A549 (cell line): ENCODE data around the gene MFSD12. TPM values are rescaled to one million over a fixed set of nuclear protein-coding genes. Genes with fewer than 3 reads are reported as not detected.

ENCODE experiments used
- ATAC-seq, 2 experiments: fragments of 200-7000 bp in 1 of 2; fragments of >200 bp in 1 of 2; cut with Nextera tagmentation in 1 of 2; cut with Tn5 transposase in 1 of 2; 3 replicates each; pipeline versions ENCODE4 v1.8.0 to v1.9.1; 2018 to 2020; ENCODE audit warnings: mild to moderate bottlenecking in 1 of 2, moderate library complexity in 1 of 2
- CTCF ChIA-PET: fragments of 300-600 bp; sonication (Branson Sonifier 250); formaldehyde crosslinking; extraction: SDS; loops from one replicate; lab custom pipeline; 2021; ENCODE audit warnings: antibody characterized with exemption, inconsistent platforms; lab: Yijun Ruan, JAX
- POLR2A ChIA-PET: fragments of 350-600 bp; formaldehyde crosslinking; extraction: SDS; loops from one replicate; lab custom pipeline; 2021; ENCODE audit warnings: antibody characterized with exemption, inconsistent platforms; lab: Yijun Ruan, JAX
- DNase-seq, 2 experiments: peaks; one replicate each; pipeline versions ENCODE4 v3.0.0 to v3.0.0-alpha.2; 2011 to 2016; ENCODE audit warnings: low read depth in 1 of 2, low spot score in 1 of 2
- FAIRE-seq: peaks from 2 replicates; lab custom pipeline; 2011; peaks lifted over from hg19 to GRCh38; lab: Jason Lieb, UNC
- H3K27ac ChIP-seq, 2 experiments: fragments of >200 bp; sonication (Bioruptor Twin); formaldehyde crosslinking; 3 replicates each; pipeline ENCODE4 v1.5.1; 2016 to 2017
- H3K4me1 ChIP-seq: fragments of >200 bp; sonication (Bioruptor Twin); formaldehyde crosslinking; 3 replicates; pipeline ENCODE4 v1.6.1; 2016
- H3K4me2 ChIP-seq: fragments of >200 bp; sonication (Bioruptor Twin); formaldehyde crosslinking; 3 replicates; pipeline ENCODE4 v1.6.1; 2016
- H3K4me3 ChIP-seq: fragments of >200 bp; sonication (Bioruptor Twin); formaldehyde crosslinking; 3 replicates; pipeline ENCODE4 v1.5.1; 2016
- H3K9me3 ChIP-seq: fragments of >200 bp; sonication (Bioruptor Twin); formaldehyde crosslinking; 3 replicates; pipeline ENCODE4 v1.6.1; 2016
- ATOH8 ChIP-seq: fragments of 250-450 bp; sonication (Bioruptor Pico); IDR thresholded peaks from 2 replicates; pipeline ENCODE4 v1.5.0; 2020; ENCODE audit warnings: low read depth, mild to moderate bottlenecking, moderate library complexity
- BCL3 ChIP-seq: fragments of >200 bp; sonication (Bioruptor Twin); formaldehyde crosslinking; IDR thresholded peaks from 3 replicates; pipeline ENCODE4 v1.6.1; 2016
- CBX8 ChIP-seq: fragments of 200-600 bp; sonication (generic); IDR thresholded peaks from 2 replicates; pipeline ENCODE4 v1.6.1; 2016
- EHF ChIP-seq: fragments of 250-450 bp; sonication (Bioruptor Pico); IDR thresholded peaks from 2 replicates; pipeline ENCODE4 v1.5.0; 2020; ENCODE audit warnings: mild to moderate bottlenecking
- EHMT2 ChIP-seq: fragments of 200-600 bp; sonication (generic); IDR thresholded peaks from 2 replicates; pipeline ENCODE4 v1.6.1; 2016; ENCODE audit warnings: antibody characterized with exemption, low read depth, mild to moderate bottlenecking, moderate library complexity
- HES2 ChIP-seq: fragments of >200 bp; sonication (Bioruptor Twin); formaldehyde crosslinking; IDR thresholded peaks from 2 replicates; pipeline ENCODE4 v1.6.1; 2016
- HEYL ChIP-seq: fragments of 250-450 bp; sonication (Bioruptor Pico); IDR thresholded peaks from 2 replicates; pipeline ENCODE4 v1.8.0; 2021; ENCODE audit warnings: mild to moderate bottlenecking, moderate library complexity
- HOXA7 ChIP-seq: fragments of 250-450 bp; sonication (Bioruptor Pico); IDR thresholded peaks from 2 replicates; pipeline ENCODE4 v1.5.0; 2020; ENCODE audit warnings: mild to moderate bottlenecking, moderate library complexity
- HOXB5 ChIP-seq: fragments of 250-450 bp; sonication (Bioruptor Pico); IDR thresholded peaks from 2 replicates; pipeline ENCODE4 v1.5.0; 2020; ENCODE audit warnings: mild to moderate bottlenecking, moderate library complexity
- JUN ChIP-seq, 2 experiments: fragments of >200 bp; sonication (Bioruptor Twin); formaldehyde crosslinking; IDR thresholded peaks; 2 replicates in 1 of 2; 3 replicates in 1 of 2; pipeline ENCODE4 v1.6.1; 2016 to 2017
- MAZ ChIP-seq: fragments of 150-350 bp; IDR thresholded peaks from 2 replicates; pipeline ENCODE4 v1.6.1; 2014; ENCODE audit warnings: antibody characterized with exemption, low read depth, low read length, borderline replicate concordance
- POLR2A ChIP-seq: IDR thresholded peaks from 2 replicates; pipeline ENCODE4 v1.6.1; 2012; ENCODE audit warnings: mild to moderate bottlenecking, low read length
- RAD21 ChIP-seq, 2 experiments: fragments of >200 bp in 1 of 2; sonication (Bioruptor Twin) in 1 of 2; formaldehyde crosslinking in 1 of 2; IDR thresholded peaks in 1 of 2; conservative IDR thresholded peaks in 1 of 2; 2 replicates in 1 of 2; 3 replicates in 1 of 2; pipeline ENCODE4 v1.6.1; 2012 to 2018; ENCODE audit warnings: inconsistent platforms in 1 of 2
- RFX5 ChIP-seq: fragments of 450-650 bp; IDR thresholded peaks from 2 replicates; pipeline ENCODE4 v1.7.1; 2014; ENCODE audit warnings: antibody characterized with exemption, mild to moderate bottlenecking, moderate library complexity
- WGBS: methylation state at CpG from one replicate; pipeline ENCODE4 v1.1.6; 2017; ENCODE audit errors: missing lambda C conversion rate; 5-methylcytosine and 5-hydroxymethylcytosine counted together
- polyA plus RNA-seq, 4 experiments: library from polyadenylated mRNA; depleted of rRNA in 3 of 4; stranded (reverse); fragments of >200 nt; fragmentation: RNase III in 1 of 4; extraction: RNeasy Plus Mini Kit Qiagen cat#74134 plus additional on column Dnase treatment in 1 of 4; gene quantifications; 2 replicates in 3 of 4; 3 replicates in 1 of 4; pipeline ENCODE4 v1.2.3, GENCODE V29; 2011 to 2017
- TF ChIP-seq, protein P1 (sequence below): fragments of 200-600 bp; sonication (generic); IDR thresholded peaks from 2 replicates; pipeline ENCODE4 v1.6.1; 2016; ENCODE audit warnings: antibody characterized with exemption, mild to moderate bottlenecking, moderate library complexity
- TF ChIP-seq, protein P2 (sequence below): fragments of 450-650 bp; IDR thresholded peaks from 2 replicates; pipeline ENCODE4 v1.6.1; 2014; ENCODE audit warnings: antibody characterized with exemption
- TF ChIP-seq, protein P3 (sequence below): fragments of 150-350 bp; IDR thresholded peaks from 2 replicates; pipeline ENCODE4 v1.6.1; 2014; ENCODE audit warnings: low read depth, mild to moderate bottlenecking, low read length

The MFSD12 gene
- polyA plus RNA-seq, 2 of the 4 experiments (the other 2 are of a cell fraction): 52.5 to 115 TPM

- POLR2A ChIA-PET: no interaction called here
- no peaks in the 10 kb centered on the region for H3K9me3 ChIP-seq
- peaks cover 3% of the 10 kb centered on the region; the same call in 1 of the 3 replicates for H3K4me1 ChIP-seq
- no peak for FAIRE-seq
- no peak for TF ChIP-seq ATOH8 (CRISPR knock-in tag)
- TF ChIP-seq JUN (IDR thresholded peaks at IDR 0.05): no peak
- no peak for TF ChIP-seq RAD21 (conservative IDR thresholded peaks at IDR 0.05 in 1 of 2, IDR thresholded peaks at IDR 0.05 in 1 of 2)
- TF ChIP-seq HOXA7 (CRISPR knock-in tag): no peak
- no peak for TF ChIP-seq POLR2A
- no peak for TF ChIP-seq EHMT2
- TF ChIP-seq, protein P1, sequence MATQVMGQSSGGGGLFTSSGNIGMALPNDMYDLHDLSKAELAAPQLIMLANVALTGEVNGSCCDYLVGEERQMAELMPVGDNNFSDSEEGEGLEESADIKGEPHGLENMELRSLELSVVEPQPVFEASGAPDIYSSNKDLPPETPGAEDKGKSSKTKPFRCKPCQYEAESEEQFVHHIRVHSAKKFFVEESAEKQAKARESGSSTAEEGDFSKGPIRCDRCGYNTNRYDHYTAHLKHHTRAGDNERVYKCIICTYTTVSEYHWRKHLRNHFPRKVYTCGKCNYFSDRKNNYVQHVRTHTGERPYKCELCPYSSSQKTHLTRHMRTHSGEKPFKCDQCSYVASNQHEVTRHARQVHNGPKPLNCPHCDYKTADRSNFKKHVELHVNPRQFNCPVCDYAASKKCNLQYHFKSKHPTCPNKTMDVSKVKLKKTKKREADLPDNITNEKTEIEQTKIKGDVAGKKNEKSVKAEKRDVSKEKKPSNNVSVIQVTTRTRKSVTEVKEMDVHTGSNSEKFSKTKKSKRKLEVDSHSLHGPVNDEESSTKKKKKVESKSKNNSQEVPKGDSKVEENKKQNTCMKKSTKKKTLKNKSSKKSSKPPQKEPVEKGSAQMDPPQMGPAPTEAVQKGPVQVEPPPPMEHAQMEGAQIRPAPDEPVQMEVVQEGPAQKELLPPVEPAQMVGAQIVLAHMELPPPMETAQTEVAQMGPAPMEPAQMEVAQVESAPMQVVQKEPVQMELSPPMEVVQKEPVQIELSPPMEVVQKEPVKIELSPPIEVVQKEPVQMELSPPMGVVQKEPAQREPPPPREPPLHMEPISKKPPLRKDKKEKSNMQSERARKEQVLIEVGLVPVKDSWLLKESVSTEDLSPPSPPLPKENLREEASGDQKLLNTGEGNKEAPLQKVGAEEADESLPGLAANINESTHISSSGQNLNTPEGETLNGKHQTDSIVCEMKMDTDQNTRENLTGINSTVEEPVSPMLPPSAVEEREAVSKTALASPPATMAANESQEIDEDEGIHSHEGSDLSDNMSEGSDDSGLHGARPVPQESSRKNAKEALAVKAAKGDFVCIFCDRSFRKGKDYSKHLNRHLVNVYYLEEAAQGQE: no peak
- no peak for TF ChIP-seq CBX8
- TF ChIP-seq HEYL (CRISPR knock-in tag): no peak
- TF ChIP-seq EHF (CRISPR knock-in tag): no peak
- no peak for TF ChIP-seq HOXB5 (CRISPR knock-in tag)
- TF ChIP-seq, protein P2, sequence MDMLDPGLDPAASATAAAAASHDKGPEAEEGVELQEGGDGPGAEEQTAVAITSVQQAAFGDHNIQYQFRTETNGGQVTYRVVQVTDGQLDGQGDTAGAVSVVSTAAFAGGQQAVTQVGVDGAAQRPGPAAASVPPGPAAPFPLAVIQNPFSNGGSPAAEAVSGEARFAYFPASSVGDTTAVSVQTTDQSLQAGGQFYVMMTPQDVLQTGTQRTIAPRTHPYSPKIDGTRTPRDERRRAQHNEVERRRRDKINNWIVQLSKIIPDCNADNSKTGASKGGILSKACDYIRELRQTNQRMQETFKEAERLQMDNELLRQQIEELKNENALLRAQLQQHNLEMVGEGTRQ: no peak
- TF ChIP-seq, protein P3, sequence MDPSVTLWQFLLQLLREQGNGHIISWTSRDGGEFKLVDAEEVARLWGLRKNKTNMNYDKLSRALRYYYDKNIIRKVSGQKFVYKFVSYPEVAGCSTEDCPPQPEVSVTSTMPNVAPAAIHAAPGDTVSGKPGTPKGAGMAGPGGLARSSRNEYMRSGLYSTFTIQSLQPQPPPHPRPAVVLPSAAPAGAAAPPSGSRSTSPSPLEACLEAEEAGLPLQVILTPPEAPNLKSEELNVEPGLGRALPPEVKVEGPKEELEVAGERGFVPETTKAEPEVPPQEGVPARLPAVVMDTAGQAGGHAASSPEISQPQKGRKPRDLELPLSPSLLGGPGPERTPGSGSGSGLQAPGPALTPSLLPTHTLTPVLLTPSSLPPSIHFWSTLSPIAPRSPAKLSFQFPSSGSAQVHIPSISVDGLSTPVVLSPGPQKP: no peak
- TF ChIP-seq HES2: no peak
- TF ChIP-seq MAZ: no peak
- no peak for TF ChIP-seq BCL3
- no peak for TF ChIP-seq RFX5
- TF ChIP-seq, all 56 proteins: peak for 0
- DNase-seq: no peak
- ATAC-seq: no peak
- no peak overlapping the region for H3K27ac ChIP-seq
- CTCF ChIA-PET: interaction anchor here (3.8 to 9.7 kb wide), 2 partner anchors 19 to 30 kb away, joined by 70 to 100 read pairs; partner anchors contain the start of gene MFSD12
- 96% methylated on average over 55 of the region's 78 CpGs for WGBS
- H3K4me3 ChIP-seq: no peak overlapping the region
- H3K4me2 ChIP-seq: no peak overlapping the region
These were observed 19.5 kb upstream of the MFSD12 start for GRCh38 chr19:3576696-3577443.
